Measurements from ENCODE around the gene ANKFN1. TPM values are rescaled to one million over a fixed set of nuclear protein-coding genes. Genes with fewer than 3 reads are reported as not detected.

ANKFN1 gene
- total RNA-seq, 1 experiment from 2014 or later = not detected

- H3K27me3 ChIP-seq (ENCODE audit: control insufficient read depth, insufficient read depth, low read length) = no peaks in the 10 kb centered on the region
- H3K4me3 ChIP-seq (ENCODE audit: insufficient read depth, low read depth, low read length) = no peak overlapping the region
- peak; percentile 15 for DNase-seq
- H3K36me3 ChIP-seq (replicated peaks; ENCODE audit: control insufficient read depth, insufficient read depth, low read length) = no peaks in the 10 kb centered on the region
Measured at GRCh38 chr17:56431736-56432135, 278.5 kb downstream of the ANKFN1 start.

GRCh38 chr17:56432443-56432842 lies 279.2 kb downstream of the ANKFN1 start:
- DNase-seq = no peak
- no peaks in the 10 kb centered on the region for H3K36me3 ChIP-seq (replicated peaks; ENCODE audit: control insufficient read depth, insufficient read depth, low read length)
- no peak overlapping the region for H3K4me3 ChIP-seq (ENCODE audit: insufficient read depth, low read depth, low read length)
- no peaks in the 10 kb centered on the region for H3K27me3 ChIP-seq (ENCODE audit: control insufficient read depth, insufficient read depth, low read length)

DNA sequence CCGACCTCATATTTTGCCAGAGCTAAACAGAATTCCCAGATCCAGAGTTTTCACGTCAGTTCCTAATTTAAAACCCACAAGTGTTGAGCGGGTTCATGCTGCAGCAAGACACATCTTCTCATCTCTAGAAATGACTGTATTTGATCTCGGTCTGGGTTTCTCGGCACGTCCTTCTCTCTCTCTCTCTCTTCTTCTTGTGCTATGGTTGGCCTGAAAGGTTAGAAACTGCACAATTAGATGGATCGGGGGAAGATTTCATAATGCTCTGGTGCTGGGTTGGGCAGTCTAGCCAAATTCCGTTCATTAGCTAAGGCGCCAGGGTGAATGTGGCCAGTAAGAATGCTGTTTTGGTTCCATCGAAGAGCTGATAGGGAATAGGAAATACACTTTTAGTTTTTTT lies 281.3 kb downstream of the ANKFN1 start:
- no peak overlapping the region for H3K4me3 ChIP-seq (ENCODE audit: insufficient read depth, low read depth, low read length)
- DNase-seq = no peak

DNA sequence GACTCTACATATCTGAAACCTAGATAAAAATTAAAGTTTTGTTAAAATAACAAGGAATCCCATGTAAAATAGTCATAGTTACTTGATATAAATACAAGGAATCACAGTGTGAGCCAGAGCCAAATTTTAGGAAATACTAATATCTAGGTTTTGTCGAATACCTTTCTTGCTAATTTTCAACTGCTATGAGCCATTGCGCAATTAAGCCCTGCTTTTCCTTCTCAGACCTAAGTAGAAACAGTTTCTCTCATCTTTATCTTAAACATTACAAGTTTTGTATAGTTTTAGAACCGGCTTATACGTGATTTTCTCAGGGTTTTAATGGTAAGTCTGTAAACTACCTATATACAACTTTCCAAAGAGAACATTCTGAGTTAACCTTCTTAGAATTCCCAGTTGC lies 282.9 kb downstream of the ANKFN1 start:
- Histone ChIP-seq H3K27me3 (ENCODE audit: control insufficient read depth, insufficient read depth, low read length) (no peaks in the 10 kb centered on the region), H3K36me3 (replicated peaks; ENCODE audit: control insufficient read depth, insufficient read depth, low read length) (no peaks in the 10 kb centered on the region), H3K4me3 (ENCODE audit: insufficient read depth, low read depth, low read length) (no peak overlapping the region)
- no peak for DNase-seq

More for the DNA sequence above, 281.3 kb downstream of the ANKFN1 start:
- H3K36me3 ChIP-seq (replicated peaks; ENCODE audit: control insufficient read depth, insufficient read depth, low read length) = no peaks in the 10 kb centered on the region
- H3K27me3 ChIP-seq (ENCODE audit: control insufficient read depth, insufficient read depth, low read length) = no peaks in the 10 kb centered on the region

- no peak overlapping the region for H3K4me3 ChIP-seq (ENCODE audit: insufficient read depth, low read depth, low read length)
- no peaks in the 10 kb centered on the region for H3K27me3 ChIP-seq (ENCODE audit: control insufficient read depth, insufficient read depth, low read length)
- DNase-seq = no peak
- H3K36me3 ChIP-seq (replicated peaks; ENCODE audit: control insufficient read depth, insufficient read depth, low read length) = no peaks in the 10 kb centered on the region
Measured at GRCh38 chr17:56440419-56440818, 287.1 kb downstream of the ANKFN1 start.

DNA sequence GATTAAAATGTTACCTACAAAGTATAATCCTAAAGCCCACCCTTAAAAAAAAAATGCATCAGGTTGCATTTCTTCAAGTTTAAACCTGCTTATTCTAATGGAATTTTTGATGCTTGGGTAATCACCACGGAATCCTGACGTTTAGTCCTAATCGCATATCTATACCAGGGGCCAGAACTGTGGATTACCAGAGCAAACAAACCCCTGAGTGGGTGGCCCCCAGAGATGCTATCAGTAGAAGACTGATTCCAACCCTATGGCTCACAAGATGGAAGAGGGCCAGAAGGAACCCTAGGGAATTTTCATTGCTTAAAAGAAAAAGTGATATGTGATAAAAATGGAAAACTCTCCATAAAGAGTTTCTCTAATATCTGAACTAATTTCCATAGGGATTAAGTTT lies 288.0 kb downstream of the ANKFN1 start:
- H3K4me3 ChIP-seq (ENCODE audit: insufficient read depth, low read depth, low read length) = no peak overlapping the region
- H3K27me3 ChIP-seq (ENCODE audit: control insufficient read depth, insufficient read depth, low read length) = no peaks in the 10 kb centered on the region
- no peak for DNase-seq
- H3K36me3 ChIP-seq (replicated peaks; ENCODE audit: control insufficient read depth, insufficient read depth, low read length) = no peaks in the 10 kb centered on the region

GRCh38 chr17:56445692-56446411 lies 292.6 kb downstream of the ANKFN1 start:
- Histone ChIP-seq H3K27me3 (ENCODE audit: control insufficient read depth, insufficient read depth, low read length) (no peaks in the 10 kb centered on the region), H3K4me3 (ENCODE audit: insufficient read depth, low read depth, low read length) (no peak overlapping the region), H3K36me3 (replicated peaks; ENCODE audit: control insufficient read depth, insufficient read depth, low read length) (no peaks in the 10 kb centered on the region)
- no peak for DNase-seq

- no peak for DNase-seq
- Histone ChIP-seq H3K27me3 (ENCODE audit: control insufficient read depth, insufficient read depth, low read length) (no peaks in the 10 kb centered on the region), H3K36me3 (replicated peaks; ENCODE audit: control insufficient read depth, insufficient read depth, low read length) (no peaks in the 10 kb centered on the region), H3K4me3 (ENCODE audit: insufficient read depth, low read depth, low read length) (no peak overlapping the region)
Measured at GRCh38 chr17:56447171-56447570, 293.9 kb downstream of the ANKFN1 start.

DNA sequence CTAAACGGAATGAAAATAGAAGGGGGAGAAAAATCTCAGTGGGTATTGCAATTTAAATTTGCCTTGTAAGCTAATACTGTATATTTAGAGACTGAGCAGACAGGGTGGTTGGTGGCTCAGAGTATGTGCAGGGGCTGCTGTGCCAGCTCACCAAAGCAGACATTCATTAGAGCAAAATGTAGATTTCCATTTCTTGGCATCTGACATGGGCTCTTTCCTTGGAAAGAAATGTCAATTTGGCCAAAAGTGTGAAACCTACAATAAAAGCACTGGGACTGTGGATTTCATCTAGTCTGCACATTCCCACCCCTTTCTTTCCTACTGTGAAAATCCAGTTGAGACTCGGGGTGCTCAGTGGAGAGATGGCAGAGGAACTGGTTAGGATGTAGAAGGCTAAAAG lies 295.1 kb downstream of the ANKFN1 start:
- no peak overlapping the region for H3K4me3 ChIP-seq (ENCODE audit: insufficient read depth, low read depth, low read length)
- DNase-seq = no peak
- H3K27me3 ChIP-seq (ENCODE audit: control insufficient read depth, insufficient read depth, low read length) = no peaks in the 10 kb centered on the region
- H3K36me3 ChIP-seq (replicated peaks; ENCODE audit: control insufficient read depth, insufficient read depth, low read length) = no peaks in the 10 kb centered on the region

DNA sequence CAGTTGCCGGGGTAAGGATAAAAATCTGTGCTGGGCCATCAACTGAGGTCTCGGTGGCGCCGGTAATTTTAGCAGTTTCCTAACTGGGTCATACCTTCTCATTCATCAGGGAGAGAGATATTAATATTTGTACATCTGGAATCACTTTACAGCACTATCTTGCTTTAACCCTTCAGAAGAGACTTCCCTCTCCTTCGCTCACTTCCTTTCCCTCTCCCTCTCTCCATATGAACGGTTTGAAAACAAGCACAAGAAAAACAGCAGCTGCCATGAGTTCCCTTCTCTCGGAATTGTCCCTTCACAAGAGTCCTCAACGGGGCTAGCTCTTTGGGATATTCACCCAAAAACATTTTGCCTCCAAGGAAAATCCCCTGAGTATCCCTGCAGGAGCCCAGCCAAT lies 295.9 kb downstream of the ANKFN1 start:
- no peaks in the 10 kb centered on the region for H3K27me3 ChIP-seq (ENCODE audit: control insufficient read depth, insufficient read depth, low read length)
- H3K36me3 ChIP-seq (replicated peaks; ENCODE audit: control insufficient read depth, insufficient read depth, low read length) = no peaks in the 10 kb centered on the region
- no peak for DNase-seq
- no peak overlapping the region for H3K4me3 ChIP-seq (ENCODE audit: insufficient read depth, low read depth, low read length)

DNA sequence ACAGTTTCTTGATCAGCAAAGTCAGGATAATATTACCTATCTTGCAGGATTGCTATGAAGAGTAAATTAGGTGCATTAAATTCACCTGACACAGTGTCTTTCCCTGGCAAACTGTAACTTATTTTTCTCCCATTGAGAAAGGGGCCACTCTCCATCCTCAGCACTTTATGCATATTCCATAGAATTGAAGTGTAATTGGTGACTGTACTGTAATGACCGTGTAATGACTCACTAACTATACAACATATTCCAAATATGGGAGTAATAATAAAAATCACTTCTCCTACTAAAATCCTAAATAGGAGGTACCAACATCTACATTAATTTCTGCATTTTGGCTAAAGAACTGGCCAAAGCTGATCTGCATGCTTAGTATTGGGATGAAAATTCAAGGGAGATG lies 298.4 kb downstream of the ANKFN1 start:
- Histone ChIP-seq H3K36me3 (replicated peaks; ENCODE audit: control insufficient read depth, insufficient read depth, low read length) (no peaks in the 10 kb centered on the region), H3K27me3 (ENCODE audit: control insufficient read depth, insufficient read depth, low read length) (no peaks in the 10 kb centered on the region), H3K4me3 (ENCODE audit: insufficient read depth, low read depth, low read length) (no peak overlapping the region)
- DNase-seq = no peak

DNA sequence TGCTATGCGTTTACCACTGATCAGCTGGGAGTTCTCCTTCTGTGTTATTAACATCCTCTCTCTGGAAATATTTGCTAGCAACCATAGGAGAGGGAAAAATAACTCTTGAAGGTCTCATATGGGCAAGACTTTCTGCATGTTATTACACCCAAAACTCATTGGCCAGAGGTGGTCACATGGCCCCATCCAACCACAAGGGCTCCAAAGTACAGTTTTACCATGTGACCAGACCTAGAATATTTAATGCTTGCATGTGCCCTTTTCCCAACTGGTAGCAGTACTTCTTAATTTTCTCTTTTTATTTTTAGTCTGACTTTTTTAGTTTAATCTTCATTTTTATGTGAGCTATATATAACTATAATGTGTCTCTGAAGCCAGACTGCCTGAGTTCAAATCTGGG lies 299.2 kb downstream of the ANKFN1 start:
- no peaks in the 10 kb centered on the region for H3K27me3 ChIP-seq (ENCODE audit: control insufficient read depth, insufficient read depth, low read length)
- H3K36me3 ChIP-seq (replicated peaks; ENCODE audit: control insufficient read depth, insufficient read depth, low read length) = no peaks in the 10 kb centered on the region
- H3K4me3 ChIP-seq (ENCODE audit: insufficient read depth, low read depth, low read length) = no peak overlapping the region
- no peak for DNase-seq

- DNase-seq = no peak
- Histone ChIP-seq H3K4me3 (ENCODE audit: insufficient read depth, low read depth, low read length) (no peak overlapping the region), H3K27me3 (ENCODE audit: control insufficient read depth, insufficient read depth, low read length) (no peaks in the 10 kb centered on the region), H3K36me3 (replicated peaks; ENCODE audit: control insufficient read depth, insufficient read depth, low read length) (no peaks in the 10 kb centered on the region)
Measured at GRCh38 chr17:56457501-56457900, 304.2 kb downstream of the ANKFN1 start.

DNA sequence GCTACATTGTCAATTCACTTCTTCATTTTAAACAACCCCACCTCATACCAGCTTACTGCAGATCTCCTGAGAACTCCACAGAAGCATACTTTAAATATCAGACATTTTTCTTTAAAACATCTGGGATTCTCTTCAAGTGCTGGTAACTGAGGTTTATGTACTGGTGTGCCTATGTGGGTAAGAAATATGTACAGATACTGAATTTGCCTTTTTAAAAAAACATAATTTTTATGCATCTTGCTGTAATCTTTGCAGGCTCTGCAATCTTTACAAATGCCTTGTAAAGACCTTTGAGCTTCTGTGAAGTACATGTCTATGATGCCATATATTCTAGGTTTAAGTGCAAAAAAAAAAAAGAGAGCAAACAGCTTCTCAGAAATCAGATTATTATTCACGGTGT lies 312.6 kb downstream of the ANKFN1 start:
- H3K36me3 ChIP-seq (replicated peaks; ENCODE audit: control insufficient read depth, insufficient read depth, low read length) = no peaks in the 10 kb centered on the region
- H3K4me3 ChIP-seq (ENCODE audit: insufficient read depth, low read depth, low read length) = no peak overlapping the region
- H3K27me3 ChIP-seq (ENCODE audit: control insufficient read depth, insufficient read depth, low read length) = no peaks in the 10 kb centered on the region
- no peak for DNase-seq

GRCh38 chr17:56468840-56469239 lies 315.6 kb downstream of the ANKFN1 start:
- H3K4me3 ChIP-seq (ENCODE audit: insufficient read depth, low read depth, low read length) = no peak overlapping the region
- no peaks in the 10 kb centered on the region for H3K36me3 ChIP-seq (replicated peaks; ENCODE audit: control insufficient read depth, insufficient read depth, low read length)
- no peaks in the 10 kb centered on the region for H3K27me3 ChIP-seq (ENCODE audit: control insufficient read depth, insufficient read depth, low read length)
- DNase-seq = no peak

DNA sequence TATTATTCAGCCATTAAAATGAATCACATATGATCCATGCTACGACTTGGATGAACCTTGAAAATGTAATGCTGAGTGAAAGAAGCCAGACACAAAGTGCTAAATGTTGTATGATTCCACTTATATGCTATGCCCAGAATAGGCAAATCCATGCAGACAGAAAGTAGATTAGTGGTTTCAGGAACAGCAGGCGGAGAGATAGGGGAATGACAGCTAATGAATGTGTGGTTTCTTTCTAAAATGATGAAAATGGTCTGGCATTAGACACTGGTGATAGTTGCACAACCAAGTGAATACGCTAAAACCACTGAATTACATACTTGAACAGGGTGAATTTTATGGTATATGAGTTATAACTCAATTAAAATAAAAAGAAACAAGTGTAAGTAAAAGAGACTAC lies 318.4 kb downstream of the ANKFN1 start:
- no peaks in the 10 kb centered on the region for H3K36me3 ChIP-seq (replicated peaks; ENCODE audit: control insufficient read depth, insufficient read depth, low read length)
- no peak for DNase-seq
- H3K4me3 ChIP-seq (ENCODE audit: insufficient read depth, low read depth, low read length) = no peak overlapping the region
- H3K27me3 ChIP-seq (ENCODE audit: control insufficient read depth, insufficient read depth, low read length) = no peaks in the 10 kb centered on the region
